Fibroblast of pulmonary artery (primary cell): ENCODE results near the gene NSUN7.
A peak's percentile ranks its signal among the peaks of the same experiment; 100 is the strongest.

Experiments
- DNase-seq: peaks from one replicate; pipeline ENCODE4 v3.0.0-alpha.2; 2010; ENCODE audit warnings: low read depth
- H3K4me3 ChIP-seq: replicated peaks from 2 replicates; pipeline ENCODE4 v1.5.1; 2011; ENCODE audit warnings: low read depth, mild to moderate bottlenecking, control low read depth, low read length, moderate library complexity
- CTCF ChIP-seq: IDR thresholded peaks from 2 replicates; pipeline ENCODE4 v1.5.1; 2011; ENCODE audit warnings: mild to moderate bottlenecking, control low read depth, low read length, inconsistent platforms; ENCODE audit errors: missing control alignments

Gene NSUN7

GRCh38 chr4:40750461-40751258 lies 905 bp downstream of the NSUN7 start:
- TF ChIP-seq CTCF, result no peak
- H3K4me3 ChIP-seq, result peak overlapping the region; percentile 33
- no peak for DNase-seq

GRCh38 chr4:40755616-40756015 lies 5.9 kb downstream of the NSUN7 start:
- TF ChIP-seq CTCF, result no peak
- DNase-seq, result no peak
- no peak overlapping the region for H3K4me3 ChIP-seq

GRCh38 chr4:40763228-40763716 lies 13.5 kb downstream of the NSUN7 start:
- H3K4me3 ChIP-seq, result no peak overlapping the region
- peak; percentile 22 for DNase-seq

GRCh38 chr4:40769266-40769665 lies 19.5 kb downstream of the NSUN7 start:
- H3K4me3 ChIP-seq, result no peak overlapping the region
- no peak for DNase-seq
- no peak for TF ChIP-seq CTCF

More at GRCh38 chr4:40763228-40763716, 13.5 kb downstream of the NSUN7 start:
- no peak for TF ChIP-seq CTCF

GRCh38 chr4:40778090-40778489 lies 28.3 kb downstream of the NSUN7 start:
- DNase-seq, result no peak
- H3K4me3 ChIP-seq, result no peak overlapping the region
- no peak for TF ChIP-seq CTCF

GRCh38 chr4:40782876-40783275 lies 33.1 kb downstream of the NSUN7 start:
- no peak for DNase-seq
- TF ChIP-seq CTCF, result no peak
- no peak overlapping the region for H3K4me3 ChIP-seq

GRCh38 chr4:40785727-40786126 lies 36.0 kb downstream of the NSUN7 start:
- no peak for DNase-seq
- H3K4me3 ChIP-seq, result no peak overlapping the region
- TF ChIP-seq CTCF, result no peak
